GM23338 (cell line): ENCODE data around the gene CDC42EP2.
A peak's percentile ranks its signal among the peaks of the same experiment; 100 is the strongest.

Experiments
- EZH2 ChIP-seq: fragments of 200-600 bp; sonication (generic); IDR thresholded peaks from one replicate; pipeline ENCODE4 v1.8.0; 2017; ENCODE audit warnings: antibody characterized with exemption, mild to moderate bottlenecking, low read depth; ENCODE audit not compliant: unreplicated experiment
- POLR2AphosphoS5 ChIP-seq: IDR thresholded peaks from 2 replicates; pipeline ENCODE4 v1.6.1; 2016; ENCODE audit warnings: antibody characterized with exemption, low read depth
- TF ChIP-seq, protein P1 (sequence below), 2 experiments: fragments of 200-600 bp in 1 of 2; sonication (generic) in 1 of 2; conservative IDR thresholded peaks; 2 replicates each; pipeline versions ENCODE4 v1.5.1 to v1.6.1; 2016 to 2017; ENCODE audit warnings: antibody characterized with exemption in 2 of 2, low read depth in 2 of 2, mild to moderate bottlenecking in 2 of 2, moderate library complexity in 1 of 2

DNA sequence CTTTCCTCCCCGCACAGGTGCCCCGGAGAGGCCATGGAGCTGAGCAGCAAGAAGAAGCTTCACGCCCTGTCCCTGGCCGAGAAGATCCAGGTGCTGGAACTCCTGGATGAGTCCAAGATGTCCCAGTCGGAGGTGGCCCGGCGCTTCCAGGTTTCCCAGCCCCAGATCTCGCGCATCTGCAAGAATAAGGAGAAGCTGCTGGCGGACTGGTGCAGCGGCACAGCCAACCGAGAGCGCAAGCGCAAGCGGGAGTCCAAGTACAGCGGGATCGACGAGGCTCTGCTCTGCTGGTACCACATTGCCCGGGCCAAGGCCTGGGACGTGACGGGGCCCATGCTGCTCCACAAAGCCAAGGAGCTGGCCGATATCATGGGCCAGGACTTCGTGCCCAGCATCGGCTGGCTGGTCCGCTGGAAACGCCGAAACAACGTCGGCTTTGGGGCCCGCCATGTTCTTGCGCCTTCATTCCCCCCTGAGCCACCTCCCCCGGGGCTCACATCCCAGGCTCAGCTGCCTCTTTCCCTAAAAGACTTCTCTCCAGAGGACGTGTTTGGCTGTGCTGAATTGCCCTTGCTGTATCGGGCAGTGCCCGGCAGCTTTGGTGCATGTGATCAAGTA, 41.2 kb downstream of the CDC42EP2 start:
- TF ChIP-seq, protein P1, sequence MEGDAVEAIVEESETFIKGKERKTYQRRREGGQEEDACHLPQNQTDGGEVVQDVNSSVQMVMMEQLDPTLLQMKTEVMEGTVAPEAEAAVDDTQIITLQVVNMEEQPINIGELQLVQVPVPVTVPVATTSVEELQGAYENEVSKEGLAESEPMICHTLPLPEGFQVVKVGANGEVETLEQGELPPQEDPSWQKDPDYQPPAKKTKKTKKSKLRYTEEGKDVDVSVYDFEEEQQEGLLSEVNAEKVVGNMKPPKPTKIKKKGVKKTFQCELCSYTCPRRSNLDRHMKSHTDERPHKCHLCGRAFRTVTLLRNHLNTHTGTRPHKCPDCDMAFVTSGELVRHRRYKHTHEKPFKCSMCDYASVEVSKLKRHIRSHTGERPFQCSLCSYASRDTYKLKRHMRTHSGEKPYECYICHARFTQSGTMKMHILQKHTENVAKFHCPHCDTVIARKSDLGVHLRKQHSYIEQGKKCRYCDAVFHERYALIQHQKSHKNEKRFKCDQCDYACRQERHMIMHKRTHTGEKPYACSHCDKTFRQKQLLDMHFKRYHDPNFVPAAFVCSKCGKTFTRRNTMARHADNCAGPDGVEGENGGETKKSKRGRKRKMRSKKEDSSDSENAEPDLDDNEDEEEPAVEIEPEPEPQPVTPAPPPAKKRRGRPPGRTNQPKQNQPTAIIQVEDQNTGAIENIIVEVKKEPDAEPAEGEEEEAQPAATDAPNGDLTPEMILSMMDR (conservative IDR thresholded peaks at IDR 0.05; ENCODE audit: low read depth in 2 of 2) = no peak
- TF ChIP-seq POLR2AphosphoS5 (no peak; the same call in 1 of the 2 replicates), EZH2 (peak; percentile 42)
